ENCODE measurements around the gene GABBR2. TPM values are rescaled to one million over a fixed set of nuclear protein-coding genes. Genes with fewer than 3 reads are reported as not detected.

The GABBR2 gene
- total and polyA plus RNA-seq, 2 of the 8 experiments (the other 6 are each of a cell fraction or from before 2014, with no cell fraction given), result 0.50 to 1.2 TPM

DNA sequence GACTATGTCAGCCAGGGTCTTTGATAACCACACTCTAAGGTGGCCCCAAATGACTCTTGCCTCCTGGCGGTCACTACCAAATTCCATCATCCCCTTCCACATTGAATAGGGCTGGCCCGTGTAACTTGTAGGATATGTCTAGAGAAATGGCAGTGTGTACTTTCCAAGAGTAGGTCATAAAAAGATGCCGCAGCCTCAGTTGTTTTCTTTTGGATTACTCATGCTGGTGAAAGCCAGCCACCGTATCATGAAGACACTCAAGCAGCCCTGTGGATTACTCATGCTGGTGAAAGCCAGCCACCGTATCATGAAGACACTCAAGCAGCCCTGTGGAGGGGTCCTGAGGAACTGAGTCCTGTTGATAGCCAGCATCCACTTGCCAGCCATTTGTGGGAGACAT lies 281.2 kb downstream of the GABBR2 start:
- no peaks in the 10 kb centered on the region for H3K36me3 ChIP-seq (ENCODE audit: control insufficient read depth in 2 of 4, insufficient read depth in 4 of 4, low read length in 3 of 4)
- H2BK120ac ChIP-seq (replicated peaks; ENCODE audit: low read depth, low read length), result no peak overlapping the region
- H3K23ac ChIP-seq (ENCODE audit: insufficient read length), result no peak overlapping the region
- no peaks in the 10 kb centered on the region for H3K27me3 ChIP-seq (replicated peaks in 1 of 4; ENCODE audit: control insufficient read depth in 3 of 4, extremely low read depth in 1 of 4, insufficient read depth in 3 of 4, low read length in 3 of 4)
- FAIRE-seq (no peak), DNase-seq (ENCODE audit: low read depth in 1 of 2, low spot score in 2 of 2) (no peak)
- H3K27ac ChIP-seq (ENCODE audit: low read depth, low read length), result no peak overlapping the region
- H3K79me1 ChIP-seq (ENCODE audit: low read depth, low read length), result no peaks in the 10 kb centered on the region
- POLR2A ChIA-PET (ENCODE audit: partially characterized antibody), result no interaction called here
- no peak overlapping the region for H2AFZ ChIP-seq (ENCODE audit: low read length)
- H2BK5ac ChIP-seq (ENCODE audit: low read depth, low read length), result no peak overlapping the region
- H3K9ac ChIP-seq (replicated peaks in 1 of 4; ENCODE audit: extremely low read depth in 1 of 4, low read depth in 3 of 4, low read length in 3 of 4), result no peak overlapping the region
- no peak overlapping the region for H4K91ac ChIP-seq (replicated peaks; ENCODE audit: insufficient read length, low read length)
- H4K20me1 ChIP-seq (replicated peaks in 1 of 2; ENCODE audit: control insufficient read depth in 1 of 2, insufficient read depth in 2 of 2, low read length in 2 of 2), result no peaks in the 10 kb centered on the region
- no peaks in the 10 kb centered on the region for H3K9me3 ChIP-seq (ENCODE audit: insufficient read depth in 2 of 2, low read depth in 1 of 2, low read length in 1 of 2)
- no peaks in the 10 kb centered on the region for H3K4me1 ChIP-seq (replicated peaks in 1 of 4; ENCODE audit: control insufficient read depth in 3 of 4, insufficient read depth in 4 of 4, low read length in 3 of 4)
- no peak for TF ChIP-seq EGR1 (IDR thresholded peaks at IDR 0.05; ENCODE audit: borderline replicate concordance, low read depth, low read length)
- TF ChIP-seq BRCA1 (IDR thresholded peaks at IDR 0.05; ENCODE audit: low read depth, low read length), result no peak
- no peak for TF ChIP-seq GABPA (IDR thresholded peaks at IDR 0.05; ENCODE audit: borderline replicate concordance, insufficient read depth, low read length)
- no peak for TF ChIP-seq SRF (IDR thresholded peaks at IDR 0.05; ENCODE audit: low read depth, low read length)
- TF ChIP-seq, protein P1, sequence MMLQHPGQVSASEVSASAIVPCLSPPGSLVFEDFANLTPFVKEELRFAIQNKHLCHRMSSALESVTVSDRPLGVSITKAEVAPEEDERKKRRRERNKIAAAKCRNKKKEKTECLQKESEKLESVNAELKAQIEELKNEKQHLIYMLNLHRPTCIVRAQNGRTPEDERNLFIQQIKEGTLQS (IDR thresholded peaks at IDR 0.05; ENCODE audit: insufficient read depth, low read depth, low read length), result no peak
- no peak for TF ChIP-seq RXRA (IDR thresholded peaks at IDR 0.05; ENCODE audit: insufficient read depth, low read depth, low read length)
- TF ChIP-seq CTBP2 (IDR thresholded peaks at IDR 0.05; ENCODE audit: borderline replicate concordance, insufficient read depth, insufficient read length, low read length), result no peak
- TF ChIP-seq CREB1 (IDR thresholded peaks at IDR 0.05), result no peak
- no peak for TF ChIP-seq SP1 (IDR thresholded peaks at IDR 0.05; ENCODE audit: low read depth, low read length)
- H2BK15ac ChIP-seq (ENCODE audit: low read length), result no peak overlapping the region
- H3K56ac ChIP-seq (replicated peaks; ENCODE audit: insufficient read length, low read depth, low read length), result no peak overlapping the region
- H3K23me2 ChIP-seq (ENCODE audit: low read depth, low read length), result no peaks in the 10 kb centered on the region
- no peak overlapping the region for H2BK12ac ChIP-seq (ENCODE audit: low read depth, low read length)
- H3K79me2 ChIP-seq (ENCODE audit: control insufficient read depth in 1 of 2, insufficient read depth in 2 of 2, low read length in 2 of 2), result no peaks in the 10 kb centered on the region
- H3K4ac ChIP-seq (replicated peaks; ENCODE audit: insufficient read length, low read depth, low read length), result no peak overlapping the region
- WGBS, 2 experiments (ENCODE audit: extremely low coverage in 1 of 2, insufficient coverage in 1 of 2, insufficient read length in 1 of 2, insufficient replicate concordance in 2 of 2, low coverage in 1 of 2, low lambda C conversion rate in 2 of 2, missing lambda C conversion rate in 1 of 2), result 91% methylated on average over 5 of the region's 5 CpGs; no CpG with 5 or more reads in 1 of the 2 experiments
- H4K8ac ChIP-seq (ENCODE audit: extremely low read depth, insufficient read depth, low read length), result no peak overlapping the region
- no peak overlapping the region for H3K14ac ChIP-seq (ENCODE audit: insufficient read length)
- H2BK20ac ChIP-seq (ENCODE audit: low read length), result no peak overlapping the region
- no peak overlapping the region for H3K18ac ChIP-seq (ENCODE audit: extremely low read depth, low read length)
- H2AK5ac ChIP-seq (ENCODE audit: low read depth, low read length), result no peak overlapping the region
- no peak overlapping the region for H4K5ac ChIP-seq (ENCODE audit: insufficient read length, low read depth, low read length)
- no peak overlapping the region for H3K4me3 ChIP-seq (ENCODE audit: extremely low read depth in 1 of 4, insufficient read depth in 2 of 4, low read depth in 3 of 4, low read length in 4 of 4)
- CTCF ChIA-PET (ENCODE audit: partially characterized antibody), result no interaction called here
- H3K4me2 ChIP-seq (ENCODE audit: insufficient read depth in 1 of 2, low read depth in 2 of 2, low read length in 2 of 2), result no peak overlapping the region

Data from H1 (cell line).